ENCODE measurements around the gene SAV1. TPM values are rescaled to one million over a fixed set of nuclear protein-coding genes. Genes with fewer than 3 reads are reported as not detected.
"Not testable (repeated sequence)": the region's sequence is repeated elsewhere in the genome, so short reads cannot be mapped to it uniquely, and the experiment has no call there.

SAV1 gene
- total RNA-seq, 4 donors from 2014 or later: 13.5 to 25.0 (median 19.2) TPM

GRCh38 chr14:50647753-50648152 is 20.4 kb downstream of the SAV1 start:
- Histone ChIP-seq H3K4me3 (no peak overlapping the region), H3K36me3 (peaks cover 0 to 12% (median 0%) of the 10 kb centered on the region in 3 donors), H3K27ac (no peak overlapping the region), H3K4me1 (peaks cover 0 to 12% (median 0%) of the 10 kb centered on the region in 3 donors), H3K27me3 (no peaks in the 10 kb centered on the region), H3K9me3 (no peaks in the 10 kb centered on the region)
- intact Hi-C loops (cut with DNase I): no loop called here
- no peak for TF ChIP-seq POLR2A (IDR thresholded peaks at IDR 0.05)
- no peak for TF ChIP-seq CTCF (IDR thresholded peaks at IDR 0.05)
- no peak for DNase-seq

- DNase-seq: no peak
- intact Hi-C loops (cut with DNase I): no loop called here
- Histone ChIP-seq H3K4me3 (no peak overlapping the region), H3K36me3 (peaks cover 0 to 17% (median 0%) of the 10 kb centered on the region in 3 donors), H3K27me3 (no peaks in the 10 kb centered on the region), H3K4me1 (peaks cover 0 to 9% (median 0%) of the 10 kb centered on the region in 3 donors), H3K27ac (no peak overlapping the region), H3K9me3 (no peaks in the 10 kb centered on the region)
- TF ChIP-seq CTCF (IDR thresholded peaks at IDR 0.05) (no peak), POLR2A (IDR thresholded peaks at IDR 0.05) (no peak)
- 76 to 83% methylated on average over 6 of the region's 6 CpGs for WGBS, 2 donors
Measured at GRCh38 chr14:50647282-50647681, 20.8 kb downstream of the SAV1 start.

- Histone ChIP-seq H3K27me3 (no peaks in the 10 kb centered on the region), H3K27ac (no peak overlapping the region), H3K9me3 (no peaks in the 10 kb centered on the region), H3K4me1 (no peaks in the 10 kb centered on the region), H3K36me3 (peaks cover 3 to 84% (median 5%) of the 10 kb centered on the region in 3 donors), H3K4me3 (no peak overlapping the region)
- TF ChIP-seq POLR2A (IDR thresholded peaks at IDR 0.05) (no peak), CTCF (IDR thresholded peaks at IDR 0.05) (no peak)
- no peak for DNase-seq
- WGBS, 2 donors: 91 to 95% methylated on average over 2 of the region's 2 CpGs
- intact Hi-C loops (cut with DNase I): no loop called here
Measured at GRCh38 chr14:50635141-50635540, 33.0 kb downstream of the SAV1 start.

- Histone ChIP-seq H3K27me3 (no peaks in the 10 kb centered on the region), H3K4me3 (no peak overlapping the region), H3K9me3 (no peaks in the 10 kb centered on the region), H3K27ac (no peak overlapping the region), H3K36me3 (peaks cover 0 to 73% (median 0%) of the 10 kb centered on the region in 3 donors), H3K4me1 (no peaks in the 10 kb centered on the region)
- TF ChIP-seq POLR2A (IDR thresholded peaks at IDR 0.05) (no peak), CTCF (IDR thresholded peaks at IDR 0.05) (no peak)
- 81 to 86% methylated on average over 4 of the region's 4 CpGs for WGBS, 2 donors
- intact Hi-C loops (cut with DNase I): no loop called here
- DNase-seq: no peak
Measured at GRCh38 chr14:50633954-50634353, 34.2 kb downstream of the SAV1 start.

- no peaks in the 10 kb centered on the region for H3K27me3 ChIP-seq
- 85 to 93% methylated on average over 4 of the region's 4 CpGs for WGBS, 2 donors
- H3K36me3 ChIP-seq: peaks cover 0 to 70% (median 0%) of the 10 kb centered on the region in 3 donors
- no peak for DNase-seq
- intact Hi-C loops (cut with DNase I): no loop called here
- H3K27ac ChIP-seq: no peak overlapping the region
- H3K4me3 ChIP-seq: no peak overlapping the region
- H3K4me1 ChIP-seq: no peaks in the 10 kb centered on the region
- TF ChIP-seq CTCF (IDR thresholded peaks at IDR 0.05) (no peak), POLR2A (IDR thresholded peaks at IDR 0.05) (no peak)
- no peaks in the 10 kb centered on the region for H3K9me3 ChIP-seq
Measured at GRCh38 chr14:50631408-50631821, 36.7 kb downstream of the SAV1 start.

GRCh38 chr14:50624947-50625346 is 43.2 kb downstream of the SAV1 start:
- DNase-seq; H3K9me3 ChIP-seq; H3K27me3 ChIP-seq; H3K4me3 ChIP-seq; H3K27ac ChIP-seq; intact Hi-C loops (cut with DNase I); H3K4me1 ChIP-seq: not testable (repeated sequence)
- peaks cover 0 to 29% (median 0%) of the 10 kb centered on the region in 3 donors for H3K36me3 ChIP-seq
- WGBS, 2 donors: 94 to 98% methylated on average over 3 to 4 of the region's 4 CpGs

Data from esophagus squamous epithelium (tissue), 5 donors.